Thyroid gland (tissue), 4 donors: Measurements from ENCODE around the gene KLRC1.
"Not testable (repeated sequence)": the region's sequence is repeated elsewhere in the genome, so short reads cannot be mapped to it uniquely, and the experiment has no call there.

Experiments
- POLR2A ChIP-seq, 2 donors: fragments of 450-650 bp; IDR thresholded peaks; one replicate each; pipeline ENCODE4 v1.6.1; 2017; ENCODE audit warnings: antibody characterized with exemption in 2 of 2, mild to moderate bottlenecking in 2 of 2, moderate library complexity in 1 of 2
- TF ChIP-seq, protein P1 (sequence below), 6 experiments: fragments of 200-600 bp in 3 of 6; fragments of 450-650 bp in 3 of 6; sonication (generic) in 3 of 6; IDR thresholded peaks; one replicate each; pipeline ENCODE4 v1.5.1; 2016 to 2019; ENCODE audit warnings: antibody characterized with exemption in 6 of 6, mild to moderate bottlenecking in 2 of 6, inconsistent platforms in 1 of 6, moderate library complexity in 1 of 6

DNA sequence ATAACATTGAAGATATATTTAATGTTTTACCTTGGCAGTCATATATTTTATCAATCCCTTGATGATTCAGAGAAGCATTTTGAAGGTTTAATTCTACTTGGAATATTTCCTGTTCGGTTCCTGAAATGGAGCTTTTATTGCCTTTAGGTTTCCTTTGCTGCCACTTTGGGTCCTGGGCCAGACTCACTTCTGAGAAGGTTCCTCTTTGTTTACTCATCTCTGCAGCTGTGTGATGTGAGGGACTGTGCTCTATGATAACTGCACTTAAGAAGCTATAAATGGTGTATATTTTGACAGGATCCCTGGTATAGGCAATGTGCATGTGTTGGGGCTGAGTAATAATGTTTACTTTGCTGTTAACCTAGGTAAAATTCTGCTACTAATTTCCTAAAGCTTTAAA lies 32.8 kb downstream of the KLRC1 start, which contains the start of gene KLRC3:
- TF ChIP-seq, protein P1, sequence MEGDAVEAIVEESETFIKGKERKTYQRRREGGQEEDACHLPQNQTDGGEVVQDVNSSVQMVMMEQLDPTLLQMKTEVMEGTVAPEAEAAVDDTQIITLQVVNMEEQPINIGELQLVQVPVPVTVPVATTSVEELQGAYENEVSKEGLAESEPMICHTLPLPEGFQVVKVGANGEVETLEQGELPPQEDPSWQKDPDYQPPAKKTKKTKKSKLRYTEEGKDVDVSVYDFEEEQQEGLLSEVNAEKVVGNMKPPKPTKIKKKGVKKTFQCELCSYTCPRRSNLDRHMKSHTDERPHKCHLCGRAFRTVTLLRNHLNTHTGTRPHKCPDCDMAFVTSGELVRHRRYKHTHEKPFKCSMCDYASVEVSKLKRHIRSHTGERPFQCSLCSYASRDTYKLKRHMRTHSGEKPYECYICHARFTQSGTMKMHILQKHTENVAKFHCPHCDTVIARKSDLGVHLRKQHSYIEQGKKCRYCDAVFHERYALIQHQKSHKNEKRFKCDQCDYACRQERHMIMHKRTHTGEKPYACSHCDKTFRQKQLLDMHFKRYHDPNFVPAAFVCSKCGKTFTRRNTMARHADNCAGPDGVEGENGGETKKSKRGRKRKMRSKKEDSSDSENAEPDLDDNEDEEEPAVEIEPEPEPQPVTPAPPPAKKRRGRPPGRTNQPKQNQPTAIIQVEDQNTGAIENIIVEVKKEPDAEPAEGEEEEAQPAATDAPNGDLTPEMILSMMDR (IDR thresholded peaks at IDR 0.05), result not testable (repeated sequence)
- not testable (repeated sequence) for TF ChIP-seq POLR2A (IDR thresholded peaks at IDR 0.05)
